Effector CD8-positive, alpha-beta T cell (primary cell): ENCODE measurements around the gene PACS2.

ENCODE experiments used
- DNase-seq: peaks from one replicate; lab custom pipeline; 2025; lab: John Stamatoyannopoulos, UW

Gene PACS2

DNA sequence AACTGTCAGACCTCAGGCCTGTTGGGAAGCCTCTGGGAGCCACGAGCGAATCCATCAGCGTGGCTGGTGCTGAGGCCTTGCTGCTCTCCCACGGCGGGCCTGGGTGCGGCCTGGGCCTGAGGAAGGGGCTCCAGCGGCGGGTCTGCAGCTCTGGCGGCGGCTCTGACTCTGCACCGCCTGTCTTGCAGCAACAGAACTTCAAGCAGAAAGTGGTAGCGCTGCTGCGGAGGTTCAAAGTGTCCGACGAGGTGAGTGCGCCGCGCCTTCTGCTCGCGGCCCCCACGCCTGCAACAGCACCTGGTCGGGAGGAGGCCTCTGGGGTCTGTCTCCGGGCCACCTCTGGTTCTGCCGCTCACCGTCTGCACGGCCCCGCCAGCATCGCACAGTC lies 55.1 kb downstream of the PACS2 start:
- no peak for DNase-seq

- DNase-seq, result no peak
Measured at GRCh38 chr14:105374389-105374788, 59.8 kb downstream of the PACS2 start.

- DNase-seq, result no peak
Measured at GRCh38 chr14:105375635-105376057, 61.1 kb downstream of the PACS2 start.

- no peak for DNase-seq
Measured at GRCh38 chr14:105376521-105377440, 62.2 kb downstream of the PACS2 start.

GRCh38 chr14:105377555-105378182 lies 63.1 kb downstream of the PACS2 start:
- no peak for DNase-seq

DNA sequence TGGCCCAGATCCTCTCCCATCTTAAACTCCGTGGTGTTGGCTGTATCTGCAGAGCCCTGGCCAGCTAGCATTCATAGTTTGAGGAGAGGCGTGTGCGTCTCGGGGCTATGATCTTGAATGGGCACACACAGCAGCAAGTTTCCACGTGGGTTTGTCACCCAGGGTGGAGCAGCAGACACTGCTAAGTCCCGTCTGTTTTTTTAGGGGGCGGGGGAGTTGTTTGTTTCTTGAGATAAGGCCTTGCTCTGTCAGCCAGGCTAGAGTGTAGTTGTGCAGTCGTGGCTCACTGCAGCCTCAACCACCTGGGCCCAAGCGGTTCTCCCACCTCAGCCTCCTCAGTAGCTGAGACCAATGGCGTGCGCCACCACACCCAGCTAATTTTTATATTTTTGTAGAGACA lies 63.7 kb downstream of the PACS2 start:
- no peak for DNase-seq

- DNase-seq, result no peak
Measured at GRCh38 chr14:105378873-105379685, 64.5 kb downstream of the PACS2 start.

DNA sequence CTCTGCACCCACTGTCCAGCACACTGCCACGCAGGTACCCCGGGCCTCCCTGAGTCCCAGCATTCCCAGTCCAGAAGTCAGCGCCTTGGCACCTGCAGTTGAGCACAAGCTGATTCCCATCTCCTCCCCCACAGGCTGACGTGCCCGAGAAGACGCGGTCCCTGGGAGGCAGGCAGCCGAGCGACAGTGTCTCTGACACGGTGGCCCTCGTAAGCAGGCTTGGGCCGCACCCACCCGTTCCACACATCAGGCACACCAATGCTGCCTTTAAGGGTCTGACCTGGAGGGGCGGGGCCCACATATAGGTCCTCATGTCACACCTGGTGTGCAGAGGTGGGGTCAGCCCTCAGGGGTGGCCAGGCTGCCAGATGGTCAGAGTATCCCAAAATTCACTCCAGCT lies 65.4 kb downstream of the PACS2 start:
- no peak for DNase-seq

DNA sequence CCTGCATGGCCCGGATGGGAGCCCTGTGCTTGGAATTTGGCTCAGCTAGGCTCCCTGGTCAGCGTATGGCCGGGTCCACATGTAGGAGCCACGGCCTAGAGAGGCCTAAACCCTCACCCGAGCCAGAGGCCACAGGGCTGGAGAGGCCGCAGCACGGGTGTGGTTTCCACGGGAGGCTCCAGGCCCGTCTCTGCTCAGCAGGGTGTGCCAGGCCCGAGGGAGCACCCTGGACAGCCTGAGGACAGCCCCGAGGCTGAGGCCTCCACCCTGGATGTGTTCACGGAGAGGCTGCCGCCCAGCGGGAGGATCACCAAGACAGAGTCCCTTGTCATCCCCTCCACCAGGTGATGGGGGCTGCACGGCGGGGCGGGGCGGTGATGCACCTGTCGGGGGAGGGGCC lies 66.2 kb downstream of the PACS2 start:
- DNase-seq, result no peak

DNA sequence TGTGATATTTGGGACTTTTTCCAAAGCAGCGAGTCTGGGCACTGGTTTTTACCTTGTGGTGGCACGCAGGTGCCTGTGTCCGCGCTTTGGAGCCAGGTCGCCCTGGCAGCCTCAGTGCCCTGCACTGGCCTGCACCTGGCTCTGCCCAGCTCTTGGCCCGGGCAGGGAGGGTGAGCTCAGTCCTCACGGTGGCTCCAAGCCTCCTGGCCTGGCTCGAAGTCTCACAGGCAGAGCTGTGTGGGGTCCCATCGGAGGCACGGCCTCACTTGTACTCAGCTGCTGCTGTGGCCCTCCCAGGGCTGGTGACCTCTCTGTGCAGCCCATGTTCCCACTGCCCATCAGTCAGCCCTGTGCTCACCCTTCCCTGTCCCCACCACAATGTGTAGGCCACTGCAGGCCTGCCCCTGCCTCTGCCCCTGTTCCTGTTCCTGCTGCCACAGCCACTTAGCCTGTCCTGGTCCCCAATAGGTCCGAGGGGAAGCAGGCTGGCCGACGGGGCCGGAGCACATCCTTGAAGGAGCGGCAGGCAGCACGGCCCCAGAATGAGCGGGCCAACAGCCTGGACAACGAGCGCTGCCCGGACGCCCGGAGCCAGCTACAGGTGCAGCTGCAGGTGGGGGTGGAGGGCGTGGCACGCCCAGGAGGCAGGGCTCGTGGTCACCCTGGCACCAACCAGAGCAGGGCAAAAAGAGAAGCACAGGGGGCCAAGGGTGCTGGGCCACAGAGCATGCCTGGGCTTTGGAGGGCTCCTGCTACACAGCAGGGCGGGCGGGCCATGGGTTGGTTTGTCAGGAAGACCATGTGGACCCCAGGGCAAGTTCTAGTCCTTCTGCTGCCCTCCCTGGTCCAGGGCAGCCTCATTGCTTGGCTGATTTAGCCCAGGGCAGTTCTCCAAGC lies 67.1 kb downstream of the PACS2 start:
- DNase-seq, result no peak

- DNase-seq, result no peak
Measured at GRCh38 chr14:105382343-105383082, 68.0 kb downstream of the PACS2 start.

DNA sequence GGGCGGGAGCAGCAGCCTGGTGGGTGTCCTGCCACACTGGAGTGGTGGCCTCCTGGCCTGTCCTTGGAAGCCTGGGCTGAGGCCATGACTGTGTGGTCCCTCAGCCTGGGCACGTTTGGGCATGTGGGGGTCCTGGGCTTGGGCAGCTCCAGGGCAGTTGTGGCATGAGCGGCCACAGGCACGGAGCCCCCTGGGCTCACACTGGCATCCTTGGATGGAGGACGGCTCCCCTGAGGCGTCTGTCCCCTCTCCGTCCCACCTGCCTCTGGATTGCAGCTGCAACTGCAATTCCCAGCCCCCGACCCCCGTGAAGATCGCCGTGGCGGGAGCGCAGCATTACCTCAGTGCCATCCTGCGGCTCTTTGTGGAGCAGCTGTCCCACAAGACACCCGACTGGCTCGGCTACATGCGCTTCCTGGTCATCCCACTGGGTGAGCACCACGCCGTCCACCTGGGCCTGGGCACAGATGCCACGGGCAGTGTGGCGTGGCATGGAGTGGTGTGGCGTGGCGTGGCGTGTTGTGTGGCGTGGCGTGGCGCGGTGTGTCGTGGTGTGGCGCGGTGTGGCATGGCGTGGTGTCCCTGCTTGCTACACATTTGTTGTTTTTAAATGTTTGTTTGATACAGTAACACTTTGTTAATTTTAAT lies 68.7 kb downstream of the PACS2 start:
- no peak for DNase-seq

DNA sequence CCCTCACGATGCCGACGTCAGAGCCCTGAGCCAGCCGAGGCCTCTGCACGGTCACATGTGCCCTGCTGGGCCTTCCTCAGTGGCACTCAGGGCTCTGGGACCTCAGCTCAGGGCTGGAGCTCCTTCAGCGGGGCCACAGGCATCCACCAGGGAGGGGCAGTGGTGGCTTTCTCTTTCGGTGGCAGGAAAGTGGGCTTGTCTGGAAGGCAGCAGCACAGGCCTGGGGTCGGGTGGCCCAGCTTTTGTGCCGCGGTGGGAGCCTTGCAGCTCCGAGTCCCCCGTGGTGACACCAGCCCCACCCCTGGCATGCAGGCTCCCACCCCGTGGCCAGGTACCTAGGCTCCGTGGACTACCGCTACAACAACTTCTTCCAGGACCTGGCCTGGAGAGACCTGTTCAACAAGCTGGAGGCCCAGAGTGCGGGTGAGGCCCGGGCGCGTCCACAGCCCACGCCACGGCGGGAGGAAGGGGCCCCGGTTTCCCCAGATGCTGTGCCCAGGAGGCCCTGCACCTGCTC lies 69.6 kb downstream of the PACS2 start:
- no peak for DNase-seq

DNA sequence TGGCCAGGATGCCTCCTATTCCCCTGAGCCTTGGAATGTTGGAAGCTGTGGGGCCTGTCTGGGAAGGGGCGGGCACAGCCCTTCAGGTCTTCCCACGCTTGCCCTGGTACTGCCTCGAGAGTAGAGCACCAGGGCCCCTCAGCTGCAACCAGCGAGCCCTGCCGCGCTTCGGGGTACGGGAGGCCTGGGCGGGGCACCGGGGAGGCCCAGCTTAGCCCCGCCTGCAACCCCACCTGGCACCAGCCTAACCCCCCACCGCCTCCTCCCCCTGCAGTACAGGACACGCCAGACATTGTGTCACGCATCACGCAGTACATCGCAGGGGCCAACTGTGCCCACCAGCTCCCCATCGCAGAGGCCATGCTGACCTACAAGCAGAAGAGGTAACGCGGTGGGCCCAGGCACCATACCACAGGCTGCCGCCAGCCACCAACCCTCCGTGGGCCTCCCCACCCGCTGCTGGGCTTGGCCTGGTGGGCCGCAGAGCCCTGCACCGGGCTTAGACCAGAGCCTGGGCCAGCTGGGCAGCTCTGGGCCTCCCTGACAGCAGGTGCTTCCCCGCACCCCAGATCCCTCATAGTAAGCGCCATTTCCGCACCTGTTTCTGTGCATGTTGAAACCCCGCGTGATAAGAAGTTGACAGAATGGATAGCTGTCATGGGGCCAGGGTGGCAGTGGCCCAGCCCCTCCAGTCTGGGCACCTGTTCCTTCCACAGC lies 70.2 kb downstream of the PACS2 start:
- no peak for DNase-seq

DNA sequence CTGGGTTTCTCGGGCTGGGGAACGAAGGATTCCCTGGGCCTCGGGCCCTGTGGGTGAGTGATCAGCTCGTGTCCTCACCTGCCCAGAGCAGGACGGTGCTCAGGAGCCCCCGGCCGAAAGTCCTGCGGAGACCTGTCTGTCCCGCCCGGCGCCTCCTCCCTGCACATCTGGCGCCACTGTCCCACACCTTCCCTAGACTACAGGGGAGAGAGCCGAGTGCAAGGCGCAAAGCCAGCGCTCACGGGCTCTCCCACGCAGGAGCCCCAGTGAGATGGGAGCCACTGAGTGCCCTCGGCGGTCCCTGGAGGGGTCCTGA lies 70.7 kb downstream of the PACS2 start:
- DNase-seq, result no peak

- DNase-seq, result no peak
Measured at GRCh38 chr14:105385698-105386365, 71.3 kb downstream of the PACS2 start.

DNA sequence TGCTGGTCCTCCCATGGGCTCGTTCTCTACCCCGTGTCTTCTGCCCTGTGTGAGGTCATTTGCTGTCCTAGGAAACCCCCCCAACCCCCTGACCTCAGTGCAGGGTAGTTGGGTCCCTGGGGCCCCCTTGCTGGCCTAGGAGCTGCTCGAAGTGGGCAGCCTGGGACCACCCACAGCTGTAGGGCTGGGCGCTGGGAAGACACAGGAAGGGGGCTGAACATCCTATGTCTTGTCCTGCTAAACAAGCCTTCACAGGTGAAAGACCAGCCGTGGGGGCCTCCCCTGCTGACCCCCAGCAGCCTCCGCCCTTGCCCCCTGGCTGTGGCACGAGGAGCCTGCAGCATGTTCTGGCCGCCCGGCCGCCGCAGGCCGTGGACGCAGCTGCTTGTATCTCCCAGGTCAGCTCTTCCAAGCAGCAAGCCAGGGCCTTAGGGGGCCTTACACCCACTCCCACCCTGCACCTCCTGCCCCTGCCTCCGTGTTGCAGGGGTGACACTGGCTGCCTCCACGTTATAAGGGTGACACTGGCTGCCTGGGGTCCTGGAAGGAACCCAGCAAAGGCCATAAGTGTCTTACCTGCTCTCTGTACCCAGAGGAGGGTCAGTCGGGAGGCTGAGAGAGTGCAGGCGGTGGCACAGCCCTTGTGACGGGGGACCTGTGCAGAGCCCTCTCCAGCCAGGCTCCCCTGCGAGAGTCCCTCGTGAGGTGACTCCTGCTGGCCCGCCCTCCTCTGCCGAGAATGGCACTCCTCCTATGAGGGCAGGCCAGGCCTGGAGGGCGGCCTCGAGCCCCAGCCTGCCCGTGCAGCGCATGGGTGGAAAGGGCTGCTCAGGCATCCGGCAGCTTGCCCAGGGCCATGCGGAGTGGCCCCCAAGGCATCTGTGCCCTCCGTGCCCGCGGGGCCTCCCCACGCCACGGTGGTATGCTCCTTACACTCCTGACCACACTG lies 72.3 kb downstream of the PACS2 start:
- DNase-seq, result no peak

DNA sequence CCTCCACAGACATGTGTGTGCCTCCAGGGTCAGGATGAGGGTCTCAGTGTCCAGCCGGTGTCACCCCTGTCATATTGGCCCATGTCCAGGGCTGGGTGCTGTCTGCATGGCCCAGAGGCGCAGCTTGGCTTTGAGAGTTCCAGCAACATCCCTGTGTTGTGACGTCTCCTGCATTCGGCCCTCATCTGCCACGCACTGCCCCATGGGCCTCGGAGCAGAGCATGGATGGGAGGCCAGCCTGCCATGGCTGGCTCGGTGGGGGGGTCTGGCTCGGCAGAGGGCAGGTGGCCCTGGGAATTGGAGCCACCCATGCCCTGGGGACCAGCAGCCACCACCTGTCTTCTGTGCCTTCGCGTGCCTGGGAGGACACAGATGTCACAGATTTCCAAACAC lies 73.0 kb downstream of the PACS2 start:
- no peak for DNase-seq
